ENCODE data around the gene MCUB. TPM values are rescaled to one million over a fixed set of nuclear protein-coding genes. Genes with fewer than 3 reads are reported as not detected.

MCUB gene
- total and polyA plus RNA-seq, 9 of the 15 experiments (the other 6 are each of a cell fraction or from before 2014, with no cell fraction given) = 1.4 to 21.5 (median 5.4) TPM

- Histone ChIP-seq H3K4me3 (no peak overlapping the region), H3K9me3 (replicated peaks; ENCODE audit: control insufficient read depth, insufficient read depth, low read depth, low read length) (no peaks in the 10 kb centered on the region), H3K9me1 (ENCODE audit: control insufficient read depth, insufficient read depth, low read length) (no peaks in the 10 kb centered on the region), H3K36me3 (ENCODE audit: control insufficient read depth, insufficient read depth, low read length) (no peaks in the 10 kb centered on the region), H2AFZ (ENCODE audit: low read depth, low read length) (no peak overlapping the region), H3K79me2 (ENCODE audit: control insufficient read depth, insufficient read depth, low read length) (no peaks in the 10 kb centered on the region), H4K20me1 (replicated peaks; ENCODE audit: control insufficient read depth, insufficient read depth, low read length) (no peaks in the 10 kb centered on the region), H3K9ac (ENCODE audit: insufficient read depth in 1 of 2, low read depth in 2 of 2, low read length in 2 of 2) (no peak overlapping the region), H3K4me2 (ENCODE audit: insufficient read depth, low read length) (no peak overlapping the region), H3K27ac (ENCODE audit: extremely low read depth, low read depth, low read length) (no peak overlapping the region), H3K4me1 (replicated peaks in 1 of 2; ENCODE audit: control insufficient read depth in 2 of 2, insufficient read depth in 2 of 2, low read length in 2 of 2) (no peaks in the 10 kb centered on the region; a peak in 2 of 5 replicates), H3K27me3 (ENCODE audit: control insufficient read depth in 2 of 2, insufficient read depth in 2 of 2, low read length in 2 of 2) (no peaks in the 10 kb centered on the region)
- intact Hi-C loops (cut with micrococcal nuclease) = no loop called here
- no peak for FAIRE-seq
- ChIA-PET CTCF (ENCODE audit: low intra/inter-chr PET ratio) (no interaction called here), POLR2A (no interaction called here)
- BruUV-seq (replicated peaks) = no TSS peak
- no peak for TF ChIP-seq ZEB2 (IDR thresholded peaks at IDR 0.05)
- TF ChIP-seq PKNOX1 (IDR thresholded peaks at IDR 0.05) = no peak
- no peak for TF ChIP-seq STAT5A (IDR thresholded peaks at IDR 0.05; ENCODE audit: borderline replicate concordance, low read length)
- TF ChIP-seq NFIX (CRISPR knock-in tag; IDR thresholded peaks at IDR 0.05; ENCODE audit: low read depth) = no peak
- no peak for DNase-seq (ENCODE audit: extremely low read depth in 1 of 4, low spot score in 3 of 4)
- ATAC-seq = no peak
- WGBS (ENCODE audit: insufficient coverage, low coverage, missing lambda C conversion rate) = 23% methylated on average over 4 of the region's 4 CpGs
- in situ Hi-C loops (cut with MboI) = no loop called here
Measured at GRCh38 chr4:109588176-109588575, 28.1 kb downstream of the MCUB start.

- DNase-seq (ENCODE audit: extremely low read depth in 1 of 4, low spot score in 3 of 4) (no peak), ATAC-seq (no peak), FAIRE-seq (no peak)
- Histone ChIP-seq H3K79me2 (ENCODE audit: control insufficient read depth, insufficient read depth, low read length) (no peaks in the 10 kb centered on the region), H3K4me1 (replicated peaks in 1 of 2; ENCODE audit: control insufficient read depth in 2 of 2, insufficient read depth in 2 of 2, low read length in 2 of 2) (no peaks in the 10 kb centered on the region; a peak in 2 of 5 replicates), H3K9me3 (replicated peaks; ENCODE audit: control insufficient read depth, insufficient read depth, low read depth, low read length) (no peaks in the 10 kb centered on the region), H3K9me1 (ENCODE audit: control insufficient read depth, insufficient read depth, low read length) (no peaks in the 10 kb centered on the region), H3K4me3 (no peak overlapping the region), H3K4me2 (ENCODE audit: insufficient read depth, low read length) (no peak overlapping the region), H3K27me3 (ENCODE audit: control insufficient read depth in 2 of 2, insufficient read depth in 2 of 2, low read length in 2 of 2) (no peaks in the 10 kb centered on the region), H3K36me3 (ENCODE audit: control insufficient read depth, insufficient read depth, low read length) (no peaks in the 10 kb centered on the region), H4K20me1 (replicated peaks; ENCODE audit: control insufficient read depth, insufficient read depth, low read length) (no peaks in the 10 kb centered on the region), H2AFZ (ENCODE audit: low read depth, low read length) (no peak overlapping the region), H3K9ac (ENCODE audit: insufficient read depth in 1 of 2, low read depth in 2 of 2, low read length in 2 of 2) (no peak overlapping the region), H3K27ac (ENCODE audit: extremely low read depth, low read depth, low read length) (no peak overlapping the region)
- no TSS peak for BruUV-seq (replicated peaks)
- ChIA-PET POLR2A (no interaction called here), CTCF (ENCODE audit: low intra/inter-chr PET ratio) (no interaction called here)
- intact Hi-C loops (cut with micrococcal nuclease) = no loop called here
- in situ Hi-C loops (cut with MboI) = no loop called here
- TF ChIP-seq MEF2A (IDR thresholded peaks at IDR 0.05; ENCODE audit: control insufficient read depth, low read depth, low read length) = no peak
- no peak for TF ChIP-seq CEBPB (tag; IDR thresholded peaks at IDR 0.05)
- no peak for TF ChIP-seq HNRNPL (IDR thresholded peaks at IDR 0.05; ENCODE audit: low read depth, low read length)
- TF ChIP-seq FIP1L1 (IDR thresholded peaks at IDR 0.05; ENCODE audit: low read depth, low read length, poor library complexity, severe bottlenecking) = no peak
- no peak for TF ChIP-seq NR2C1 (IDR thresholded peaks at IDR 0.05)
- TF ChIP-seq NR2C1 (tag; IDR thresholded peaks at IDR 0.05) = no peak
- 22% methylated on average over 2 of the region's 2 CpGs for WGBS (ENCODE audit: insufficient coverage, low coverage, missing lambda C conversion rate)
Measured at GRCh38 chr4:109589119-109589518, 29.1 kb downstream of the MCUB start.
